Common myeloid progenitor, CD34-positive (primary cell): ENCODE measurements around the gene CABP7.

Experiments
- CTCF ChIA-PET: fragments of 350-600 bp; sonication (Branson Sonifier 250); formaldehyde crosslinking; loops from one replicate; lab custom pipeline; 2021; ENCODE audit warnings: antibody characterized with exemption; lab: Charles Lee
- POLR2A ChIA-PET: fragments of 350-600 bp; sonication (Branson Sonifier 250); formaldehyde crosslinking; loops from one replicate; lab custom pipeline; 2021; ENCODE audit warnings: antibody characterized with exemption; lab: Charles Lee
- DNase-seq, 3 donors: peaks; one replicate each; pipeline versions ENCODE4 v3.0.0 to v3.0.0-alpha.2; 2013
- H3K27ac ChIP-seq, 2 experiments: 1 replicate in 1 of 2; 2 replicates in 1 of 2; pipeline ENCODE4 v1.7.0; 2013; ENCODE audit warnings: inconsistent platforms in 2 of 2, low read length in 2 of 2, mild to moderate bottlenecking in 2 of 2, low read depth in 1 of 2, moderate library complexity in 1 of 2; ENCODE audit not compliant: severe bottlenecking in 2 of 2, insufficient read depth in 1 of 2, poor library complexity in 1 of 2
- H3K27me3 ChIP-seq, 5 experiments: replicated peaks in 2 of 5; 1 replicate in 3 of 5; 2 replicates in 2 of 5; pipeline versions ENCODE4 v1.6.1 to v1.7.0; 2013; ENCODE audit warnings: low read length in 4 of 5, mild to moderate bottlenecking in 2 of 5, moderate library complexity in 2 of 5, inconsistent platforms in 1 of 5; ENCODE audit not compliant: insufficient read depth in 5 of 5, control insufficient read depth in 4 of 5
- H3K36me3 ChIP-seq, 4 experiments: 1 replicate in 2 of 4; 2 replicates in 2 of 4; pipeline versions ENCODE4 v1.6.1 to v1.7.0; 2013; ENCODE audit warnings: low read length in 3 of 4, control low read depth in 1 of 4, mild to moderate bottlenecking in 1 of 4; ENCODE audit not compliant: control insufficient read depth in 4 of 4, insufficient read depth in 4 of 4
- H3K4me1 ChIP-seq, 4 experiments: 1 replicate in 3 of 4; 2 replicates in 1 of 4; pipeline versions ENCODE4 v1.6.1 to v1.7.1; 2013; ENCODE audit warnings: low read length in 3 of 4, mild to moderate bottlenecking in 3 of 4, control low read depth in 1 of 4, inconsistent platforms in 1 of 4, moderate library complexity in 1 of 4; ENCODE audit not compliant: control insufficient read depth in 4 of 4, insufficient read depth in 4 of 4; ENCODE audit errors: control extremely low read depth in 1 of 4
- H3K4me3 ChIP-seq, 7 experiments: 1 replicate in 4 of 7; 2 replicates in 3 of 7; pipeline versions ENCODE4 v1.5.1 to v1.7.0; 2013; ENCODE audit warnings: mild to moderate bottlenecking in 7 of 7, low read length in 6 of 7, moderate library complexity in 6 of 7, inconsistent platforms in 2 of 7, low read depth in 2 of 7, control low read depth in 1 of 7; ENCODE audit not compliant: insufficient read depth in 4 of 7, control insufficient read depth in 1 of 7; ENCODE audit errors: extremely low read depth in 1 of 7
- H3K9me3 ChIP-seq, 5 experiments: 1 replicate in 4 of 5; 2 replicates in 1 of 5; pipeline versions ENCODE4 v1.6.1 to v1.7.1; 2013; ENCODE audit warnings: low read length in 4 of 5, mild to moderate bottlenecking in 2 of 5, inconsistent platforms in 1 of 5, low read depth in 1 of 5, moderate library complexity in 1 of 5; ENCODE audit not compliant: control insufficient read depth in 4 of 5, insufficient read depth in 2 of 5; ENCODE audit errors: control extremely low read depth in 1 of 5
- WGBS: methylation state at CpG from one replicate; pipeline ENCODE4 v1.1.5; 2013; ENCODE audit not compliant: insufficient coverage; 5-methylcytosine and 5-hydroxymethylcytosine counted together

Gene CABP7

GRCh38 chr22:29720811-29721323 lies 1.1 kb downstream of the CABP7 start:
- Histone ChIP-seq H3K4me3 (peak overlapping the region in 2 of 7 experiments; percentile 10 to 26), H3K36me3 (no peaks in the 10 kb centered on the region), H3K27ac (no peak overlapping the region), H3K27me3 (peaks cover 0 to 74% (median 26%) of the 10 kb centered on the region in 5 experiments), H3K9me3 (no peaks in the 10 kb centered on the region), H3K4me1 (peaks cover 0 to 14% (median 4%) of the 10 kb centered on the region in 4 experiments)
- WGBS = 5% methylated on average over 31 of the region's 53 CpGs
- POLR2A ChIA-PET = no interaction called here
- no peak for DNase-seq
- CTCF ChIA-PET = no interaction called here

GRCh38 chr22:29722151-29722550 lies 2.3 kb downstream of the CABP7 start:
- ChIA-PET CTCF (interaction anchor here (1.0 kb wide), 1 partner anchor 44 kb away, joined by 3 read pairs; no protein-coding TSS in a partner anchor), POLR2A (no interaction called here)
- WGBS = 78% methylated on average over 5 of the region's 7 CpGs

GRCh38 chr22:29722587-29722986 lies 2.8 kb downstream of the CABP7 start:
- no peak for DNase-seq

More at GRCh38 chr22:29722151-29722550, 2.3 kb downstream of the CABP7 start:
- Histone ChIP-seq H3K27ac (no peak overlapping the region), H3K27me3 (peaks cover 0 to 76% (median 24%) of the 10 kb centered on the region in 5 experiments), H3K9me3 (no peaks in the 10 kb centered on the region), H3K4me1 (peaks cover 0 to 14% (median 4%) of the 10 kb centered on the region in 4 experiments), H3K36me3 (no peaks in the 10 kb centered on the region), H3K4me3 (no peak overlapping the region)
- no peak for DNase-seq

DNA sequence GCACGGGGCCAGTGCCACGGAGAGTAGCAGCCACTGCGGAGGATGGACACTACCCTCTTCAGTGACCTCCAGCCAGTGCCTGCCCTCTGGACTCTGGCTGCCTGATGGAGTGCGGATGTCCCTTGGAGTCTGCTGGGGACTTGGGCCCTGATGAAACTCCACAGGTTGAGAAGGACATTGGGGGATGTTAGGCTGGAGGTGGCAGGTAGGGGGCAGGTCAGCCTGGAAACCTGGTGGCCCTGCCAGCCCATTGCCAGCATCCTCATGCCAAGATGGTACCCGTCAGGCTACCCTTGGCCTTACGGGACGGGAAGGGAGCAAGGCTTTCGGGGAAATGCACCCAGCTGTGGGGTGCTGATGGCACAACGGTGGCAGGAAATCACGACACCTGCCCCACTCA lies 4.0 kb downstream of the CABP7 start:
- DNase-seq = no peak
- Histone ChIP-seq H3K9me3 (no peaks in the 10 kb centered on the region), H3K36me3 (no peaks in the 10 kb centered on the region), H3K27ac (no peak overlapping the region), H3K4me3 (no peak overlapping the region), H3K4me1 (peaks cover 0 to 14% (median 4%) of the 10 kb centered on the region in 4 experiments), H3K27me3 (peaks cover 0 to 62% (median 24%) of the 10 kb centered on the region in 5 experiments)
- WGBS = 92% methylated on average over 9 of the region's 10 CpGs
- ChIA-PET POLR2A (no interaction called here), CTCF (no interaction called here)

More at GRCh38 chr22:29722587-29722986, 2.8 kb downstream of the CABP7 start:
- POLR2A ChIA-PET = no interaction called here
- Histone ChIP-seq H3K27ac (no peak overlapping the region), H3K4me3 (no peak overlapping the region), H3K36me3 (no peaks in the 10 kb centered on the region), H3K27me3 (peaks cover 0 to 72% (median 24%) of the 10 kb centered on the region in 5 experiments), H3K9me3 (no peaks in the 10 kb centered on the region), H3K4me1 (peaks cover 0 to 14% (median 4%) of the 10 kb centered on the region in 4 experiments)
- WGBS = 93% methylated on average over 15 of the region's 16 CpGs
- CTCF ChIA-PET = interaction anchor here (1.0 kb wide), 1 partner anchor 44 kb away, joined by 3 read pairs; no protein-coding TSS in a partner anchor

- ChIA-PET CTCF (interaction anchor here (1.4 to 1.9 kb wide), 2 partner anchors 23 to 68 kb away, joined by 3 to 7 read pairs; no protein-coding TSS in a partner anchor), POLR2A (no interaction called here)
- DNase-seq = no peak
- peaks cover 0 to 52% (median 17%) of the 10 kb centered on the region in 5 experiments for H3K27me3 ChIP-seq
- no peaks in the 10 kb centered on the region for H3K9me3 ChIP-seq
- H3K4me3 ChIP-seq = no peak overlapping the region
- WGBS = 74% methylated on average over 7 of the region's 8 CpGs
- H3K27ac ChIP-seq = no peak overlapping the region
- H3K36me3 ChIP-seq = no peaks in the 10 kb centered on the region
- H3K4me1 ChIP-seq = peaks cover 0 to 9% (median 2%) of the 10 kb centered on the region in 4 experiments
Observed at GRCh38 chr22:29724843-29725242, 5.0 kb downstream of the CABP7 start.

DNA sequence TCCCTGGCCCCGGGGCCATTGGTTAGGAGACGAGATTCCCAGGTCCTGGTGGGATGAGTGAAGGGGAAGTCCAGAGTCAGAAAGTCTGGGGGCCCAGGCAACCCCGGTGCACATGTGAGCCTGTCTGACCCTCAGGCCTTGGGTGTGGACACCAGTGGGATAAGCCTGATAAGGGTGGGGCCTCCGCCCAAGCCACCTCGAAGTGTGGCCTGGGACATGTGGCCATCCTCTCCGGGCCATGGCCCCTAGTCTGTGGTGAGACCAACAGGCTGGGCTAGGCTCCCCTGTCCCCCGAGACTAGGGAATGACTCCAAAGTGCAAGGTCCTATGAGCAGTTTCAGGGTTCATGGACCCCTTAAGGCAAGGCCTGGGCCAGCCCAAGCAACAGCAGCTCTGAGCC lies 6.3 kb downstream of the CABP7 start:
- no peaks in the 10 kb centered on the region for H3K4me1 ChIP-seq
- POLR2A ChIA-PET = no interaction called here

GRCh38 chr22:29726512-29727130 lies 6.8 kb downstream of the CABP7 start:
- Histone ChIP-seq H3K27ac (no peak overlapping the region), H3K4me3 (no peak overlapping the region), H3K4me1 (no peaks in the 10 kb centered on the region), H3K9me3 (no peaks in the 10 kb centered on the region), H3K27me3 (peaks cover 0 to 38% (median 11%) of the 10 kb centered on the region in 5 experiments), H3K36me3 (peaks cover 0 to 10% (median 2%) of the 10 kb centered on the region in 4 experiments)
- no peak for DNase-seq
- 37% methylated on average over 10 of the region's 15 CpGs for WGBS
- ChIA-PET POLR2A (no interaction called here), CTCF (interaction anchor here (0.6 to 2.6 kb wide), 6 partner anchors 8 to 69 kb away, joined by 3 to 12 read pairs (median 5); no protein-coding TSS in a partner anchor)

More for the DNA sequence above, 6.3 kb downstream of the CABP7 start:
- Histone ChIP-seq H3K4me3 (no peak overlapping the region), H3K27me3 (peaks cover 0 to 44% (median 16%) of the 10 kb centered on the region in 5 experiments), H3K27ac (no peak overlapping the region), H3K36me3 (peaks cover 0 to 9% (median 2%) of the 10 kb centered on the region in 4 experiments), H3K9me3 (no peaks in the 10 kb centered on the region)
- 91% methylated on average over 5 of the region's 7 CpGs for WGBS
- no peak for DNase-seq
- CTCF ChIA-PET = interaction anchor here (0.6 to 2.6 kb wide), 7 partner anchors 8 to 69 kb away, joined by 3 to 12 read pairs (median 4); no protein-coding TSS in a partner anchor
